Smooth muscle cell (in vitro differentiated cells): ENCODE results near the gene SORCS2. TPM values are rescaled to one million over a fixed set of nuclear protein-coding genes. Genes with fewer than 3 reads are reported as not detected.

Source experiments
- DNase-seq: peaks from one replicate; lab custom pipeline; 2025; ENCODE audit not compliant: unreplicated experiment; lab: John Stamatoyannopoulos, UW
- H2AFZ ChIP-seq: fragments of 200-600 bp; sonication (generic); 2 replicates; pipeline ENCODE4 v1.6.0; 2016; ENCODE audit warnings: antibody characterized with exemption, low read depth, mild to moderate bottlenecking
- H3F3A ChIP-seq: fragments of 200-600 bp; sonication (generic); 2 replicates; pipeline ENCODE4 v1.6.0; 2017; ENCODE audit warnings: antibody characterized with exemption, low read depth
- H3K27ac ChIP-seq: fragments of 200-600 bp; sonication (generic); 2 replicates; pipeline ENCODE4 v1.5.1; 2016; ENCODE audit warnings: low read depth, mild to moderate bottlenecking
- H3K27me3 ChIP-seq: fragments of 200-600 bp; sonication (generic); 2 replicates; pipeline ENCODE4 v1.6.1; 2016; ENCODE audit warnings: low read depth, mild to moderate bottlenecking
- H3K36me3 ChIP-seq: fragments of 200-600 bp; sonication (generic); 2 replicates; pipeline ENCODE4 v1.5.1; 2016; ENCODE audit warnings: low read depth
- H3K4me1 ChIP-seq: fragments of 200-600 bp; sonication (generic); 2 replicates; pipeline ENCODE4 v1.5.1; 2016; ENCODE audit warnings: low read depth
- H3K4me2 ChIP-seq: fragments of 200-600 bp; sonication (generic); 2 replicates; pipeline ENCODE4 v1.6.0; 2016; ENCODE audit warnings: mild to moderate bottlenecking
- H3K4me3 ChIP-seq: fragments of 200-600 bp; sonication (generic); 2 replicates; pipeline ENCODE4 v1.5.1; 2016; ENCODE audit warnings: mild to moderate bottlenecking
- H3K79me2 ChIP-seq: fragments of 200-600 bp; sonication (generic); 2 replicates; pipeline ENCODE4 v1.6.0; 2016; ENCODE audit warnings: low read depth, mild to moderate bottlenecking
- H3K9ac ChIP-seq: fragments of 200-600 bp; sonication (generic); 2 replicates; pipeline ENCODE4 v1.6.0; 2016; ENCODE audit warnings: low read depth
- H3K9me3 ChIP-seq: fragments of 200-600 bp; sonication (generic); replicated peaks from 2 replicates; pipeline ENCODE4 v1.5.1; 2016; ENCODE audit warnings: low read depth
- H4K20me1 ChIP-seq: fragments of 200-600 bp; sonication (generic); 2 replicates; pipeline ENCODE4 v1.6.0; 2016; ENCODE audit warnings: low read depth
- CTCF ChIP-seq: fragments of 200-600 bp; sonication (generic); IDR thresholded peaks from 2 replicates; pipeline ENCODE4 v1.5.1; 2017; ENCODE audit warnings: borderline replicate concordance, mild to moderate bottlenecking, antibody characterized with exemption; ENCODE audit not compliant: insufficient read depth, poor library complexity, severe bottlenecking
- WGBS: methylation state at CpG from one replicate; pipeline ENCODE4 v1.1.7; 2016; ENCODE audit warnings: low lambda C conversion rate; 5-methylcytosine and 5-hydroxymethylcytosine counted together
- polyA plus RNA-seq: library from polyadenylated mRNA; unstranded; fragments of >200 nt; fragmentation: Nextera tagmentation; extraction: Ambion mirVana; gene quantifications from 2 replicates; pipeline ENCODE4 v1.2.1, GENCODE V29; 2016
- total RNA-seq: library from RNA; depleted of rRNA; stranded (reverse); fragments of >200 nt; gene quantifications from 2 replicates; pipeline ENCODE4 v1.2.3, GENCODE V29; 2014

SORCS2 gene
- total and polyA plus RNA-seq, 2 experiments from 2014 or later = 5.2 to 9.3 TPM

DNA sequence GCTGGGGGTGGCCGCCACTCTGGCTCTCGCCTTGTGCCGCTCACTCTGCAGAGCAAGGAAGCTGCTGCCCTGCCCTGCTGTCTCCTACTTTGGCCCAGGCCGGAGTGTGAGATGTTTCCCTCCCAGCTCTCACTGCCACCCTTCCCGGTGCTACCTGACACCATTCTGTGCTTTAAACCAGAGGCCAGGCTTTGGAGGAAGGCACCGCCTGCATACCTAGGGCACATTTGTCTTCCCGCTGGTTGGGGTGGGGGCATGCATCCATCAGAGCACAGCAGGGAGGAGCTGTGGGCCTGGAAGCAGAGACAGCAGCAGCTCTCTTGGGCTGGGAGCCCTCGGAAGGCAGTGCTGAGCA lies 339.3 kb downstream of the SORCS2 start:
- no peak for TF ChIP-seq CTCF
- H3K4me2 ChIP-seq = no peak overlapping the region
- H3K4me3 ChIP-seq = no peak overlapping the region
- H3K4me1 ChIP-seq = peaks cover 17% of the 10 kb centered on the region
- no peak overlapping the region for H3K27ac ChIP-seq
- 79% methylated on average over 8 of the region's 8 CpGs for WGBS
- H4K20me1 ChIP-seq = no peaks in the 10 kb centered on the region
- H3K79me2 ChIP-seq = no peaks in the 10 kb centered on the region
- H2AFZ ChIP-seq = no peak overlapping the region
- H3K9me3 ChIP-seq = no peaks in the 10 kb centered on the region
- no peak for DNase-seq
- H3K27me3 ChIP-seq = no peaks in the 10 kb centered on the region
- H3F3A ChIP-seq = no peaks in the 10 kb centered on the region
- H3K9ac ChIP-seq = no peak overlapping the region
- no peaks in the 10 kb centered on the region for H3K36me3 ChIP-seq

DNA sequence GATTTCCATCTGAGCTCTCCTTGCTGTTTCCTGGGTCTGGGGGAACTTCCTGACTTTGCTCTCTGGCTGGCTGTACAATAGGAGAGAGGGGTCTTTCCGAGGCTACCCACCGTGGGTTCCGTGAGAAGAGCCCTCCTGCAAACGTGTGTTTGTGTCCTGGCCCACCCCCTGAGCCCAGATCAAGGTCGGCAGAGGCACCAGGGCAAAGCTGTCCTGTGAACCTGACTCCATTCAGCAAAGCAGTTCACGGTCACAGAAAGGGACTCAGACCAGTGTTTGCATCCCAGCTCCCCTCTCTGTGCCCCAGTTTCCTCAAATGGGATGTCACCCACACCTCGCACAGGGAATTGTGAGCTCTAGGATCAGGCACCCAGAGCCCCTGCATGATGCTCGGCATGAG lies 339.7 kb downstream of the SORCS2 start:
- Histone ChIP-seq H3K4me1 (peaks cover 12% of the 10 kb centered on the region), H3F3A (no peaks in the 10 kb centered on the region), H3K9ac (no peak overlapping the region), H3K9me3 (no peaks in the 10 kb centered on the region), H3K27ac (no peak overlapping the region), H3K36me3 (no peaks in the 10 kb centered on the region), H3K4me3 (no peak overlapping the region), H4K20me1 (no peaks in the 10 kb centered on the region), H2AFZ (no peak overlapping the region), H3K79me2 (no peaks in the 10 kb centered on the region), H3K4me2 (no peak overlapping the region), H3K27me3 (no peaks in the 10 kb centered on the region)
- WGBS = 88% methylated on average over 8 of the region's 8 CpGs
- DNase-seq = no peak
- TF ChIP-seq CTCF = no peak

GRCh38 chr4:7533267-7533666 lies 340.9 kb downstream of the SORCS2 start:
- TF ChIP-seq CTCF = no peak
- H3F3A ChIP-seq = no peaks in the 10 kb centered on the region
- no peak overlapping the region for H2AFZ ChIP-seq
- no peak overlapping the region for H3K4me3 ChIP-seq
- H3K4me1 ChIP-seq = peaks cover 6% of the 10 kb centered on the region
- H3K27me3 ChIP-seq = no peaks in the 10 kb centered on the region
- H3K9ac ChIP-seq = no peak overlapping the region
- H3K27ac ChIP-seq = no peak overlapping the region
- no peaks in the 10 kb centered on the region for H3K9me3 ChIP-seq
- no peak overlapping the region for H3K4me2 ChIP-seq
- H3K36me3 ChIP-seq = no peaks in the 10 kb centered on the region
- WGBS = 90% methylated on average over 8 of the region's 8 CpGs
- no peaks in the 10 kb centered on the region for H4K20me1 ChIP-seq
- no peak for DNase-seq
- H3K79me2 ChIP-seq = no peaks in the 10 kb centered on the region

DNA sequence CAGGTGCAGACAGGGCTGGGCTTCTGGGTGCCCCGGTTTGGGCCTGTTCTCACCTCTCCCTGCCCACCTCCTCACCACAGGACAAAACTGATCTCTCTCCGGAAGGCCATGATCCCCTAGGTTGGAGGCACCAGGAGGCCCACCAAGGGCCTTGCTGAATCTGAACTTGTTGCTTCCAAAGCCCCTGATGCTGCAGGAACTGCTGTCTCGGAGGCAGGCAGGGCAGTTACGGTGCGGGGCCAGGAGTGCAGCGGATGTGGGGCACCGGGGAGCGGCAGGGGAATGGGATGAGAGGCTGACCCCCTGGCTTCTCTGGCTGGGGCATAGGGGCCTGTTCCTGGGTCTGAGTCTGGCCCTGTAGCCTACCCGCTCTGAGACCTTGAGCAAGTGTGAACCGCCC lies 342.8 kb downstream of the SORCS2 start:
- no peak overlapping the region for H3K4me3 ChIP-seq
- 88% methylated on average over 10 of the region's 10 CpGs for WGBS
- no peaks in the 10 kb centered on the region for H3F3A ChIP-seq
- no peaks in the 10 kb centered on the region for H3K4me1 ChIP-seq
- no peaks in the 10 kb centered on the region for H3K9me3 ChIP-seq
- H4K20me1 ChIP-seq = no peaks in the 10 kb centered on the region
- DNase-seq = no peak
- no peak for TF ChIP-seq CTCF
- H3K79me2 ChIP-seq = no peaks in the 10 kb centered on the region
- H2AFZ ChIP-seq = no peak overlapping the region
- no peak overlapping the region for H3K27ac ChIP-seq
- H3K9ac ChIP-seq = no peak overlapping the region
- no peak overlapping the region for H3K4me2 ChIP-seq
- no peaks in the 10 kb centered on the region for H3K36me3 ChIP-seq
- H3K27me3 ChIP-seq = no peaks in the 10 kb centered on the region
